Endothelial cell of umbilical vein (primary cell): ENCODE data around the gene AADAC. TPM values are rescaled to one million over a fixed set of nuclear protein-coding genes. Genes with fewer than 3 reads are reported as not detected.

Experiments used
- BruUV-seq: library from RNA; stranded (reverse); fragments of 400-500 nt; replicated peaks from 2 replicates; lab custom pipeline; 2021; lab: Mats Ljungman, UMichigan
- CTCF ChIA-PET: fragments of 300-600, 350-600 bp; sonication (Branson Sonifier 250); formaldehyde crosslinking; loops from one replicate; lab custom pipeline; 2021; ENCODE audit warnings: antibody characterized with exemption, inconsistent platforms; lab: Charles Lee
- POLR2A ChIA-PET: fragments of 300-600, 350-600 bp; sonication (Branson Sonifier 250); formaldehyde crosslinking; loops from one replicate; lab custom pipeline; 2021; ENCODE audit warnings: antibody characterized with exemption, inconsistent platforms; lab: Charles Lee
- DNase-seq: peaks from one replicate; pipeline ENCODE4 v3.0.0-alpha.2; 2011; ENCODE audit warnings: low read depth, low spot score
- FAIRE-seq: peaks from 2 replicates; lab custom pipeline; 2011; peaks lifted over from hg19 to GRCh38; lab: Jason Lieb, UNC
- H2AFZ ChIP-seq: 2 replicates; pipeline ENCODE4 v1.6.0; 2012; ENCODE audit warnings: low read depth, low read length, control low read depth, inconsistent platforms
- H3K27ac ChIP-seq: 2 replicates; pipeline ENCODE4 v1.5.1; 2011; ENCODE audit warnings: low read depth, mild to moderate bottlenecking, control low read depth, low read length, moderate library complexity; ENCODE audit not compliant: insufficient read depth
- H3K27me3 ChIP-seq, 2 experiments: 2 replicates each; pipeline versions ENCODE4 v1.6.0 to v1.6.1; 2011; ENCODE audit warnings: low read length in 2 of 2, mixed read lengths in 1 of 2; ENCODE audit not compliant: control insufficient read depth in 2 of 2, insufficient read depth in 2 of 2
- H3K36me3 ChIP-seq, 2 experiments: 2 replicates in 1 of 2; 3 replicates in 1 of 2; pipeline ENCODE4 v1.5.1; 2011; ENCODE audit warnings: low read length in 2 of 2, mild to moderate bottlenecking in 1 of 2, moderate library complexity in 1 of 2; ENCODE audit not compliant: control insufficient read depth in 2 of 2, insufficient read depth in 2 of 2; ENCODE audit errors: extremely low read depth in 1 of 2
- H3K4me1 ChIP-seq: 3 replicates; pipeline ENCODE4 v1.5.1; 2011; ENCODE audit warnings: mild to moderate bottlenecking, low read length; ENCODE audit not compliant: control insufficient read depth, insufficient read depth; ENCODE audit errors: extremely low read depth
- H3K4me2 ChIP-seq: 2 replicates; pipeline ENCODE4 v1.6.1; 2011; ENCODE audit warnings: low read length, control low read depth, mixed read lengths; ENCODE audit not compliant: insufficient read depth
- H3K4me3 ChIP-seq, 3 experiments: fragments of 200-600 bp in 1 of 3; sonication (generic), shearing (Covaris generic) in 1 of 3; replicated peaks in 1 of 3; 2 replicates each; pipeline ENCODE4 v1.5.1; 2011 to 2016; ENCODE audit warnings: control low read depth in 3 of 3, low read length in 3 of 3, mild to moderate bottlenecking in 2 of 3, inconsistent platforms in 1 of 3, low read depth in 1 of 3, moderate library complexity in 1 of 3; ENCODE audit not compliant: insufficient read depth in 1 of 3
- H3K79me2 ChIP-seq: 2 replicates; pipeline ENCODE4 v1.6.0; 2012; ENCODE audit warnings: low read length, inconsistent platforms; ENCODE audit not compliant: control insufficient read depth, insufficient read depth
- H3K9ac ChIP-seq: replicated peaks from 2 replicates; pipeline ENCODE3; 2011; ENCODE audit warnings: low read length, control low read depth; ENCODE audit not compliant: insufficient read depth; ENCODE audit errors: extremely low read depth
- H3K9me1 ChIP-seq: replicated peaks from 3 replicates; pipeline ENCODE4 v1.6.0; 2011; ENCODE audit warnings: mild to moderate bottlenecking, low read length; ENCODE audit not compliant: control insufficient read depth, insufficient read depth; ENCODE audit errors: extremely low read depth
- H3K9me3 ChIP-seq: replicated peaks from 2 replicates; pipeline ENCODE4 v1.5.1; 2012; ENCODE audit warnings: low read length, inconsistent platforms; ENCODE audit not compliant: control insufficient read depth, insufficient read depth
- H4K20me1 ChIP-seq: replicated peaks from 2 replicates; pipeline ENCODE3; 2011; ENCODE audit warnings: mild to moderate bottlenecking, low read length; ENCODE audit not compliant: control insufficient read depth, insufficient read depth; ENCODE audit errors: extremely low read depth
- EZH2 ChIP-seq: IDR thresholded peaks from 2 replicates; pipeline ENCODE4 v1.6.1; 2012; ENCODE audit warnings: borderline replicate concordance, low read depth, mild to moderate bottlenecking, moderate library complexity, low read length, inconsistent platforms; ENCODE audit not compliant: severe bottlenecking
- FOS ChIP-seq: IDR thresholded peaks from 2 replicates; pipeline ENCODE4 v1.6.1; 2011; ENCODE audit warnings: mild to moderate bottlenecking, low read length, moderate library complexity, borderline replicate concordance; ENCODE audit not compliant: insufficient read depth
- GATA2 ChIP-seq: IDR thresholded peaks from 2 replicates; pipeline ENCODE4 v1.7.0; 2011; ENCODE audit warnings: low read depth, mild to moderate bottlenecking, moderate library complexity, mixed read lengths, low read length; ENCODE audit not compliant: insufficient read length, insufficient read depth
- JUN ChIP-seq: IDR thresholded peaks from 2 replicates; pipeline ENCODE4 v1.6.1; 2011; ENCODE audit warnings: borderline replicate concordance, low read depth; ENCODE audit not compliant: insufficient read length, insufficient read depth
- MYC ChIP-seq: IDR thresholded peaks from one replicate; pipeline ENCODE4 v1.6.1; 2011; ENCODE audit warnings: mild to moderate bottlenecking, low read depth, low read length
- POLR2A ChIP-seq: IDR thresholded peaks from 2 replicates; pipeline ENCODE4 v1.6.1; 2012; ENCODE audit warnings: low read depth, mild to moderate bottlenecking, control low read depth, low read length
- POLR2AphosphoS5 ChIP-seq: IDR thresholded peaks from 2 replicates; pipeline ENCODE4 v1.6.1; 2012; ENCODE audit warnings: low read depth, mild to moderate bottlenecking, control low read depth, low read length, moderate library complexity; ENCODE audit not compliant: insufficient read depth
- dilution Hi-C: fragments of 300-500 bp; cut with MboI; formaldehyde crosslinking; loops from one replicate; pipeline ENCODE4 v1.15.0; 2019; ENCODE audit warnings: low sequenced_read_pairs; ENCODE audit not compliant: extremely low pct_ligation_motif_present
- intact Hi-C: fragments of 100-400 bp; cut with micrococcal nuclease; formaldehyde crosslinking; loops from one replicate; pipeline ENCODE4 v1.10.0; 2022
- polyA plus RNA-seq, 4 experiments: library from polyadenylated mRNA; depleted of rRNA in 3 of 4; stranded (reverse) in 3 of 4; unstranded in 1 of 4; fragments of >200 nt; gene quantifications; 2 replicates each; pipeline versions ENCODE4 v1.2.1 to v1.2.3, GENCODE V29; 2011 to 2012; ENCODE audit warnings: missing spikeins in 1 of 4
- total RNA-seq: library from RNA; stranded (reverse); gene quantifications from 2 replicates; pipeline ENCODE4 v1.2.3, GENCODE V29; 2021
- TF ChIP-seq, protein P1 (sequence below): IDR thresholded peaks from 2 replicates; pipeline ENCODE4 v1.6.1; 2011; ENCODE audit not compliant: insufficient read depth, insufficient read length
- TF ChIP-seq, protein P2 (sequence below), 2 donors: IDR thresholded peaks; 1 replicate in 1 of 2; 2 replicates in 1 of 2; pipeline ENCODE4 v1.5.1; 2011; ENCODE audit warnings: low read length in 2 of 2, mild to moderate bottlenecking in 2 of 2, moderate library complexity in 2 of 2, control low read depth in 1 of 2, inconsistent platforms in 1 of 2, low read depth in 1 of 2; ENCODE audit not compliant: insufficient read depth in 1 of 2; ENCODE audit errors: extremely low read depth in 1 of 2

The AADAC gene
- total and polyA plus RNA-seq, 2 donors (not counting 3 experiments of a cell fraction or from before 2014, with no cell fraction given) = 0.27 to 0.62 TPM

DNA sequence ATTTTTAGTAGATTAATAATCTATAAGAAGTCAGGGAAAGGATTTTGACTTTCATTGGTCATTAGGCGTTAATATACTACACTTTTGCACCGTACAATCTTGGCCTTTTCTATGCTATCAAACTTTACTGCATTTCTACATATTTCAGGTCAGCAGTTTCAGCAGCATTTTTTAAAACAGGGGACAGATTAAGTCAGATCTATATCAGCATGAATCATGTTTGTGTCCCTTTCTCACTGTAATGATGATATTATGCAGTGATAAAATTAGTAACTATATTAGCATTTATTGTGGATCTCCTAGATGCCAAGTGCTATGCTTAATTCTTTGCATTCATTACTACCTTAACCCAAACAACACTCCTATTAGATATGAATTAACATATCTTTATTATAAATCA lies 20.3 kb upstream of the AADAC start:
- dilution Hi-C loops = no loop called here
- FAIRE-seq = no peak
- POLR2A ChIA-PET = no interaction called here

DNA sequence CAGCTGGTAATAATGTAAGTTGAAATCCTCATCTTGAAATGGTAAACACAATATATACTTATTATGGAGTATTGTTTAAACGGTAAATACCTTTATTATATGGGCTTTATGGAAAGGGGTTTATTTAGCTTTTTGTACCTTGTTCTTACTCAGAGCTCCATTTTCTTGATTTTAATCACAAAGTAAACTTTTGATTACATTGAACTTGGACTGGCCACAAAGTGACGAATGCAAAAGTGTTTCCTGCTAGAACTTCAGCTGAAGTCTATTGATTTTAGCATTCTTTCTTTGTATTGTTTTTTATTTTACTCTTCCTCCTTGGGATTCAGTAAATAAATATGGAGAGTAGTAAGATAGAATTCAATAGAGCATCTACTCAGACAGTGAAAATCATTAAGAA lies 19.8 kb upstream of the AADAC start:
- Histone ChIP-seq H3K36me3 (no peaks in the 10 kb centered on the region), H3K4me3 (no peak overlapping the region), H3K9ac (no peak overlapping the region), H3K27me3 (no peaks in the 10 kb centered on the region), H4K20me1 (no peaks in the 10 kb centered on the region), H3K9me1 (no peaks in the 10 kb centered on the region), H3K4me1 (peaks cover 10% of the 10 kb centered on the region), H3K27ac (no peak overlapping the region), H3K79me2 (no peaks in the 10 kb centered on the region), H3K9me3 (no peaks in the 10 kb centered on the region), H2AFZ (no peak overlapping the region), H3K4me2 (peak overlapping the region; percentile 31)
- no TSS peak for BruUV-seq
- intact Hi-C loops (no loop called here), dilution Hi-C loops (no loop called here)
- FAIRE-seq (peak; percentile 4), DNase-seq (peak; percentile 10)
- TF ChIP-seq JUN (no peak), FOS (no peak), MYC (no peak), GATA2 (no peak), EZH2 (no peak), POLR2A (no peak), POLR2AphosphoS5 (no peak)
- TF ChIP-seq, protein P1, sequence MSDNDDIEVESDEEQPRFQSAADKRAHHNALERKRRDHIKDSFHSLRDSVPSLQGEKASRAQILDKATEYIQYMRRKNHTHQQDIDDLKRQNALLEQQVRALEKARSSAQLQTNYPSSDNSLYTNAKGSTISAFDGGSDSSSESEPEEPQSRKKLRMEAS = no peak
- TF ChIP-seq, protein P2, sequence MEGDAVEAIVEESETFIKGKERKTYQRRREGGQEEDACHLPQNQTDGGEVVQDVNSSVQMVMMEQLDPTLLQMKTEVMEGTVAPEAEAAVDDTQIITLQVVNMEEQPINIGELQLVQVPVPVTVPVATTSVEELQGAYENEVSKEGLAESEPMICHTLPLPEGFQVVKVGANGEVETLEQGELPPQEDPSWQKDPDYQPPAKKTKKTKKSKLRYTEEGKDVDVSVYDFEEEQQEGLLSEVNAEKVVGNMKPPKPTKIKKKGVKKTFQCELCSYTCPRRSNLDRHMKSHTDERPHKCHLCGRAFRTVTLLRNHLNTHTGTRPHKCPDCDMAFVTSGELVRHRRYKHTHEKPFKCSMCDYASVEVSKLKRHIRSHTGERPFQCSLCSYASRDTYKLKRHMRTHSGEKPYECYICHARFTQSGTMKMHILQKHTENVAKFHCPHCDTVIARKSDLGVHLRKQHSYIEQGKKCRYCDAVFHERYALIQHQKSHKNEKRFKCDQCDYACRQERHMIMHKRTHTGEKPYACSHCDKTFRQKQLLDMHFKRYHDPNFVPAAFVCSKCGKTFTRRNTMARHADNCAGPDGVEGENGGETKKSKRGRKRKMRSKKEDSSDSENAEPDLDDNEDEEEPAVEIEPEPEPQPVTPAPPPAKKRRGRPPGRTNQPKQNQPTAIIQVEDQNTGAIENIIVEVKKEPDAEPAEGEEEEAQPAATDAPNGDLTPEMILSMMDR (IDR thresholded peaks at IDR 0.05; ENCODE audit: extremely low read depth in 1 of 2, insufficient read depth in 1 of 2, low read depth in 1 of 2, low read length in 2 of 2) = no peak
- ChIA-PET CTCF (interaction anchor here (1.1 kb wide), 1 partner anchor 22 kb away, joined by 3 read pairs; no protein-coding TSS in a partner anchor), POLR2A (no interaction called here)

More for the DNA sequence above, 20.3 kb upstream of the AADAC start:
- no TSS peak for BruUV-seq
- Histone ChIP-seq H3K27ac (no peak overlapping the region), H4K20me1 (no peaks in the 10 kb centered on the region), H3K9ac (no peak overlapping the region), H3K4me3 (no peak overlapping the region), H3K9me3 (no peaks in the 10 kb centered on the region), H3K36me3 (no peaks in the 10 kb centered on the region), H3K79me2 (no peaks in the 10 kb centered on the region), H3K4me1 (peaks cover 10% of the 10 kb centered on the region), H2AFZ (no peak overlapping the region), H3K9me1 (no peaks in the 10 kb centered on the region), H3K27me3 (no peaks in the 10 kb centered on the region), H3K4me2 (no peak overlapping the region)
- intact Hi-C loops = loop anchor here (2.0 kb wide), 1 partner anchor 23 kb away; no protein-coding TSS in a partner anchor
- CTCF ChIA-PET = interaction anchor here (1.1 kb wide), 1 partner anchor 22 kb away, joined by 3 read pairs; no protein-coding TSS in a partner anchor
- peak; percentile 4 for DNase-seq
- TF ChIP-seq POLR2A = no peak
- no peak for TF ChIP-seq JUN
